K562 (cell line): Measurements from ENCODE around the gene CADPS2. TPM values are rescaled to one million over a fixed set of nuclear protein-coding genes. Genes with fewer than 3 reads are reported as not detected.

Experiments used
- ETV1 ChIP-seq: fragments of 450-650 bp; conservative IDR thresholded peaks from 2 replicates; pipeline ENCODE4 v1.6.1; 2016; ENCODE audit warnings: missing genetic modification characterization, control low read depth, low read depth, missing compliant biosample characterization
- JUN ChIP-seq, 2 experiments: sonication (generic) in 1 of 2; formaldehyde crosslinking in 1 of 2; IDR thresholded peaks; 2 replicates each; pipeline versions ENCODE4 v1.6.1 to v1.8.0; 2012 to 2022; ENCODE audit warnings: borderline replicate concordance in 2 of 2, mild to moderate bottlenecking in 2 of 2, improper control_type of control experiment in 1 of 2, low read depth in 1 of 2, low read length in 1 of 2, missing genetic modification reagents in 1 of 2
- KLF6 ChIP-seq: fragments of 250-450 bp; sonication (Bioruptor Pico); IDR thresholded peaks from 2 replicates; pipeline ENCODE4 v1.4.0; 2020; ENCODE audit warnings: mild to moderate bottlenecking, moderate library complexity, borderline replicate concordance
- NCOA1 ChIP-seq: fragments of 450-650 bp; IDR thresholded peaks from 2 replicates; pipeline ENCODE4 v1.6.1; 2016; ENCODE audit warnings: low read depth
- PHF8 ChIP-seq: fragments of 200-600 bp; sonication (generic); IDR thresholded peaks from 2 replicates; pipeline ENCODE4 v1.6.1; 2012; ENCODE audit warnings: mixed run types, mild to moderate bottlenecking, inconsistent platforms, low read length, moderate library complexity, borderline replicate concordance
- POLR2A ChIP-seq: fragments of 450-650 bp; conservative IDR thresholded peaks from 2 replicates; pipeline ENCODE4 v1.6.1; 2016
- ZNF146 ChIP-seq: IDR thresholded peaks from one replicate; pipeline ENCODE4 v1.6.1; 2018; ENCODE audit warnings: missing compliant biosample characterization; ENCODE audit not compliant: unreplicated experiment
- ZNF408 ChIP-seq: fragments of 250-450 bp; sonication (Bioruptor Pico); IDR thresholded peaks from 2 replicates; pipeline ENCODE4 v1.4.0; 2020; ENCODE audit warnings: low read depth, mild to moderate bottlenecking, moderate library complexity
- polyA plus RNA-seq, 8 experiments: library from polyadenylated mRNA; depleted of rRNA in 4 of 8; stranded (reverse) in 5 of 8; unstranded in 3 of 8; fragments of >200 nt; fragmentation: Nextera tagmentation in 2 of 8; fragmentation: Illumina TruSeq in 1 of 8; extraction: Ambion mirVana in 2 of 8; extraction: Trizol in 1 of 8; gene quantifications; 2 replicates each; pipeline versions ENCODE4 v1.2.1 to v1.2.3, GENCODE V29; 2011 to 2014; ENCODE audit warnings: inconsistent platforms in 1 of 8, missing spikeins in 1 of 8
- total RNA-seq, 7 experiments: library from RNA; depleted of rRNA in 6 of 7; stranded (reverse); fragments of >200 nt in 6 of 7; fragmentation: Illumina TruSeq in 2 of 7; extraction: Trizol in 2 of 7; gene quantifications; 2 replicates each; pipeline versions ENCODE4 v1.2.1 to v1.2.3, GENCODE V29; 2011 to 2021; ENCODE audit warnings: low replicate concordance in 1 of 7
- TF ChIP-seq, protein P1 (sequence below): sonication (generic); formaldehyde crosslinking; IDR thresholded peaks from 2 replicates; pipeline ENCODE4 v1.4.0; 2020; ENCODE audit warnings: mild to moderate bottlenecking, missing genetic modification reagents
- TF ChIP-seq, protein P2 (sequence below): fragments of 450-650 bp; formaldehyde crosslinking; IDR thresholded peaks from 2 replicates; pipeline ENCODE4 v1.4.0; 2020; ENCODE audit warnings: mild to moderate bottlenecking, moderate library complexity
- TF ChIP-seq, protein P3 (sequence below): sonication (generic); formaldehyde crosslinking; IDR thresholded peaks from 2 replicates; pipeline ENCODE4 v1.8.0; 2023; ENCODE audit warnings: mild to moderate bottlenecking, missing genetic modification reagents
- TF ChIP-seq, protein P4 (sequence below): fragments of 150-350 bp; IDR thresholded peaks from 2 replicates; pipeline ENCODE4 v1.6.1; 2014; ENCODE audit warnings: low read depth, mild to moderate bottlenecking, low read length, borderline replicate concordance

The CADPS2 gene
- total and polyA plus RNA-seq, 9 of the 15 experiments (the other 6 are each of a cell fraction or from before 2014, with no cell fraction given): 0.03 to 0.14 (median 0.04) TPM; not detected in 1

DNA sequence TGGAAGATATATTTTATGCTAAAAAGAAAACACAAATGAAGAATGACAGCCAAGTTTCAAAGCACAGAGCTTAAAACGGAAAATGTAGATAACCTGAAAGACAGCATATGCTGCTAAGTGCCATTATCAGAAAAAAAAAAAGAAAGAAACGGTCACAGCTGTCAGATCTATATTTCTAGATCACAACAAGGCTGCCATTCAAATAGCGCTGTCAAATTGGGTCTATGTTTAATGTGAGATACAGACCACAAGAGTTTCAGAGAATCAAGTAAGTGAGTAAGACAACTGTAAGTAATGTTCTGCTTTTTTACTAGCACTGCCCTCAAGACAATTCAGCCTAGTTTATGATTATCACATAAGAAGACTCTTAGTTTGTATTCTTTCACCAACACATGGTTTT, 117.4 kb downstream of the CADPS2 start (continued):
- TF ChIP-seq, protein P1, sequence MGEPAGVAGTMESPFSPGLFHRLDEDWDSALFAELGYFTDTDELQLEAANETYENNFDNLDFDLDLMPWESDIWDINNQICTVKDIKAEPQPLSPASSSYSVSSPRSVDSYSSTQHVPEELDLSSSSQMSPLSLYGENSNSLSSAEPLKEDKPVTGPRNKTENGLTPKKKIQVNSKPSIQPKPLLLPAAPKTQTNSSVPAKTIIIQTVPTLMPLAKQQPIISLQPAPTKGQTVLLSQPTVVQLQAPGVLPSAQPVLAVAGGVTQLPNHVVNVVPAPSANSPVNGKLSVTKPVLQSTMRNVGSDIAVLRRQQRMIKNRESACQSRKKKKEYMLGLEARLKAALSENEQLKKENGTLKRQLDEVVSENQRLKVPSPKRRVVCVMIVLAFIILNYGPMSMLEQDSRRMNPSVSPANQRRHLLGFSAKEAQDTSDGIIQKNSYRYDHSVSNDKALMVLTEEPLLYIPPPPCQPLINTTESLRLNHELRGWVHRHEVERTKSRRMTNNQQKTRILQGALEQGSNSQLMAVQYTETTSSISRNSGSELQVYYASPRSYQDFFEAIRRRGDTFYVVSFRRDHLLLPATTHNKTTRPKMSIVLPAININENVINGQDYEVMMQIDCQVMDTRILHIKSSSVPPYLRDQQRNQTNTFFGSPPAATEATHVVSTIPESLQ: no peak
- TF ChIP-seq, protein P2, sequence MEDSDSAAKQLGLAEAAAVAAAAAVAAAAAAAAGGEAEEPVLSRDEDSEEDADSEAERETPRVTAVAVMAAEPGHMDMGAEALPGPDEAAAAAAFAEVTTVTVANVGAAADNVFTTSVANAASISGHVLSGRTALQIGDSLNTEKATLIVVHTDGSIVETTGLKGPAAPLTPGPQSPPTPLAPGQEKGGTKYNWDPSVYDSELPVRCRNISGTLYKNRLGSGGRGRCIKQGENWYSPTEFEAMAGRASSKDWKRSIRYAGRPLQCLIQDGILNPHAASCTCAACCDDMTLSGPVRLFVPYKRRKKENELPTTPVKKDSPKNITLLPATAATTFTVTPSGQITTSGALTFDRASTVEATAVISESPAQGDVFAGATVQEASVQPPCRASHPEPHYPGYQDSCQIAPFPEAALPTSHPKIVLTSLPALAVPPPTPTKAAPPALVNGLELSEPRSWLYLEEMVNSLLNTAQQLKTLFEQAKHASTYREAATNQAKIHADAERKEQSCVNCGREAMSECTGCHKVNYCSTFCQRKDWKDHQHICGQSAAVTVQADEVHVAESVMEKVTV (CRISPR knock-in tag): no peak
- TF ChIP-seq KLF6 (CRISPR knock-in tag) (no peak), JUN (IDR thresholded peaks at IDR 0.05; ENCODE audit: borderline replicate concordance, low read depth, low read length) (no peak), JUN (CRISPR knock-in tag; IDR thresholded peaks at IDR 0.05; ENCODE audit: borderline replicate concordance) (no peak), POLR2A (no peak), ZNF408 (CRISPR knock-in tag) (no peak), ZNF146 (CRISPR knock-in tag) (no peak), PHF8 (no peak), NCOA1 (no peak), ETV1 (tag) (no peak)
- TF ChIP-seq, protein P3, sequence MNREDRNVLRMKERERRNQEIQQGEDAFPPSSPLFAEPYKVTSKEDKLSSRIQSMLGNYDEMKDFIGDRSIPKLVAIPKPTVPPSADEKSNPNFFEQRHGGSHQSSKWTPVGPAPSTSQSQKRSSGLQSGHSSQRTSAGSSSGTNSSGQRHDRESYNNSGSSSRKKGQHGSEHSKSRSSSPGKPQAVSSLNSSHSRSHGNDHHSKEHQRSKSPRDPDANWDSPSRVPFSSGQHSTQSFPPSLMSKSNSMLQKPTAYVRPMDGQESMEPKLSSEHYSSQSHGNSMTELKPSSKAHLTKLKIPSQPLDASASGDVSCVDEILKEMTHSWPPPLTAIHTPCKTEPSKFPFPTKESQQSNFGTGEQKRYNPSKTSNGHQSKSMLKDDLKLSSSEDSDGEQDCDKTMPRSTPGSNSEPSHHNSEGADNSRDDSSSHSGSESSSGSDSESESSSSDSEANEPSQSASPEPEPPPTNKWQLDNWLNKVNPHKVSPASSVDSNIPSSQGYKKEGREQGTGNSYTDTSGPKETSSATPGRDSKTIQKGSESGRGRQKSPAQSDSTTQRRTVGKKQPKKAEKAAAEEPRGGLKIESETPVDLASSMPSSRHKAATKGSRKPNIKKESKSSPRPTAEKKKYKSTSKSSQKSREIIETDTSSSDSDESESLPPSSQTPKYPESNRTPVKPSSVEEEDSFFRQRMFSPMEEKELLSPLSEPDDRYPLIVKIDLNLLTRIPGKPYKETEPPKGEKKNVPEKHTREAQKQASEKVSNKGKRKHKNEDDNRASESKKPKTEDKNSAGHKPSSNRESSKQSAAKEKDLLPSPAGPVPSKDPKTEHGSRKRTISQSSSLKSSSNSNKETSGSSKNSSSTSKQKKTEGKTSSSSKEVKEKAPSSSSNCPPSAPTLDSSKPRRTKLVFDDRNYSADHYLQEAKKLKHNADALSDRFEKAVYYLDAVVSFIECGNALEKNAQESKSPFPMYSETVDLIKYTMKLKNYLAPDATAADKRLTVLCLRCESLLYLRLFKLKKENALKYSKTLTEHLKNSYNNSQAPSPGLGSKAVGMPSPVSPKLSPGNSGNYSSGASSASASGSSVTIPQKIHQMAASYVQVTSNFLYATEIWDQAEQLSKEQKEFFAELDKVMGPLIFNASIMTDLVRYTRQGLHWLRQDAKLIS: no peak
- TF ChIP-seq, protein P4, sequence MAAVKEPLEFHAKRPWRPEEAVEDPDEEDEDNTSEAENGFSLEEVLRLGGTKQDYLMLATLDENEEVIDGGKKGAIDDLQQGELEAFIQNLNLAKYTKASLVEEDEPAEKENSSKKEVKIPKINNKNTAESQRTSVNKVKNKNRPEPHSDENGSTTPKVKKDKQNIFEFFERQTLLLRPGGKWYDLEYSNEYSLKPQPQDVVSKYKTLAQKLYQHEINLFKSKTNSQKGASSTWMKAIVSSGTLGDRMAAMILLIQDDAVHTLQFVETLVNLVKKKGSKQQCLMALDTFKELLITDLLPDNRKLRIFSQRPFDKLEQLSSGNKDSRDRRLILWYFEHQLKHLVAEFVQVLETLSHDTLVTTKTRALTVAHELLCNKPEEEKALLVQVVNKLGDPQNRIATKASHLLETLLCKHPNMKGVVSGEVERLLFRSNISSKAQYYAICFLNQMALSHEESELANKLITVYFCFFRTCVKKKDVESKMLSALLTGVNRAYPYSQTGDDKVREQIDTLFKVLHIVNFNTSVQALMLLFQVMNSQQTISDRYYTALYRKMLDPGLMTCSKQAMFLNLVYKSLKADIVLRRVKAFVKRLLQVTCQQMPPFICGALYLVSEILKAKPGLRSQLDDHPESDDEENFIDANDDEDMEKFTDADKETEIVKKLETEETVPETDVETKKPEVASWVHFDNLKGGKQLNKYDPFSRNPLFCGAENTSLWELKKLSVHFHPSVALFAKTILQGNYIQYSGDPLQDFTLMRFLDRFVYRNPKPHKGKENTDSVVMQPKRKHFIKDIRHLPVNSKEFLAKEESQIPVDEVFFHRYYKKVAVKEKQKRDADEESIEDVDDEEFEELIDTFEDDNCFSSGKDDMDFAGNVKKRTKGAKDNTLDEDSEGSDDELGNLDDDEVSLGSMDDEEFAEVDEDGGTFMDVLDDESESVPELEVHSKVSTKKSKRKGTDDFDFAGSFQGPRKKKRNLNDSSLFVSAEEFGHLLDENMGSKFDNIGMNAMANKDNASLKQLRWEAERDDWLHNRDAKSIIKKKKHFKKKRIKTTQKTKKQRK: no peak
